Osteocyte (in vitro differentiated cells): ENCODE results near the gene ASCC1. TPM values are rescaled to one million over a fixed set of nuclear protein-coding genes. Genes with fewer than 3 reads are reported as not detected.
A peak's percentile ranks its signal among the peaks of the same experiment; 100 is the strongest.

ENCODE experiments used
- DNase-seq: peaks from one replicate; pipeline ENCODE4 v3.0.0; 2021; ENCODE audit warnings: mixed read lengths; ENCODE audit not compliant: unreplicated experiment; ENCODE audit errors: extremely low spot score
- H3K27ac Mint-ChIP-seq: one replicate; pipeline ENCODE4 v1.8.0; 2021; ENCODE audit warnings: mild to moderate bottlenecking, mixed read lengths; ENCODE audit not compliant: unreplicated experiment
- H3K27me3 Mint-ChIP-seq: one replicate; pipeline ENCODE4 v1.8.0; 2021; ENCODE audit warnings: mixed read lengths; ENCODE audit not compliant: unreplicated experiment
- H3K36me3 Mint-ChIP-seq: one replicate; pipeline ENCODE4 v1.8.0; 2021; ENCODE audit warnings: mixed read lengths; ENCODE audit not compliant: unreplicated experiment
- H3K4me1 Mint-ChIP-seq: one replicate; pipeline ENCODE4 v1.8.0; 2021; ENCODE audit warnings: mixed read lengths; ENCODE audit not compliant: unreplicated experiment
- H3K4me3 Mint-ChIP-seq: one replicate; pipeline ENCODE4 v1.8.0; 2021; ENCODE audit warnings: mild to moderate bottlenecking, moderate library complexity, mixed read lengths; ENCODE audit not compliant: unreplicated experiment
- H3K9me3 Mint-ChIP-seq: one replicate; pipeline ENCODE4 v1.8.0; 2021; ENCODE audit warnings: mixed read lengths; ENCODE audit not compliant: unreplicated experiment
- CTCF ChIP-seq: fragments of 200-600 bp; sonication (generic); IDR thresholded peaks from 2 replicates; pipeline ENCODE4 v1.5.0; 2021; ENCODE audit warnings: antibody characterized with exemption, mild to moderate bottlenecking, moderate library complexity
- total RNA-seq: library from RNA; stranded (reverse); gene quantifications from 2 replicates; pipeline ENCODE4 v1.2.1, GENCODE V29; 2021

ASCC1 gene
- total RNA-seq, 1 donor from 2014 or later: 39.1 TPM

GRCh38 chr10:72104472-72105097 is 111.5 kb downstream of the ASCC1 start:
- H3K27me3 Mint-ChIP-seq: no peaks in the 10 kb centered on the region
- DNase-seq: no peak
- TF ChIP-seq CTCF: no peak

GRCh38 chr10:72099600-72099921 is 116.5 kb downstream of the ASCC1 start:
- DNase-seq: no peak
- no peak overlapping the region for H3K4me3 Mint-ChIP-seq
- TF ChIP-seq CTCF: no peak
- peaks cover 25% of the 10 kb centered on the region for H3K4me1 Mint-ChIP-seq
- H3K27ac Mint-ChIP-seq: no peak overlapping the region
- no peaks in the 10 kb centered on the region for H3K9me3 Mint-ChIP-seq
- peaks cover 35% of the 10 kb centered on the region for H3K36me3 Mint-ChIP-seq
- H3K27me3 Mint-ChIP-seq: no peaks in the 10 kb centered on the region

More at GRCh38 chr10:72104472-72105097, 111.5 kb downstream of the ASCC1 start:
- no peak overlapping the region for H3K27ac Mint-ChIP-seq
- H3K4me3 Mint-ChIP-seq: no peak overlapping the region
- H3K4me1 Mint-ChIP-seq: peaks cover 4% of the 10 kb centered on the region
- no peaks in the 10 kb centered on the region for H3K9me3 Mint-ChIP-seq
- peaks cover 43% of the 10 kb centered on the region for H3K36me3 Mint-ChIP-seq

GRCh38 chr10:72098836-72099599 is 117.1 kb downstream of the ASCC1 start:
- Mint-ChIP-seq H3K4me3 (no peak overlapping the region), H3K4me1 (peaks cover 22% of the 10 kb centered on the region), H3K27ac (no peak overlapping the region), H3K9me3 (no peaks in the 10 kb centered on the region), H3K36me3 (peaks cover 37% of the 10 kb centered on the region), H3K27me3 (no peaks in the 10 kb centered on the region)
- no peak for DNase-seq
- no peak for TF ChIP-seq CTCF

GRCh38 chr10:72098301-72098835 is 117.7 kb downstream of the ASCC1 start:
- Mint-ChIP-seq H3K36me3 (peaks cover 34% of the 10 kb centered on the region), H3K27ac (no peak overlapping the region), H3K4me3 (no peak overlapping the region), H3K27me3 (no peaks in the 10 kb centered on the region), H3K4me1 (peaks cover 22% of the 10 kb centered on the region), H3K9me3 (no peaks in the 10 kb centered on the region)
- peak; percentile 23 for DNase-seq
- no peak for TF ChIP-seq CTCF
